ENCODE measurements around the gene ACP7. TPM values are rescaled to one million over a fixed set of nuclear protein-coding genes. Genes with fewer than 3 reads are reported as not detected.

Gene ACP7
- total and polyA plus RNA-seq, 9 of the 15 experiments (the other 6 are each of a cell fraction or from before 2014, with no cell fraction given): not detected

DNA sequence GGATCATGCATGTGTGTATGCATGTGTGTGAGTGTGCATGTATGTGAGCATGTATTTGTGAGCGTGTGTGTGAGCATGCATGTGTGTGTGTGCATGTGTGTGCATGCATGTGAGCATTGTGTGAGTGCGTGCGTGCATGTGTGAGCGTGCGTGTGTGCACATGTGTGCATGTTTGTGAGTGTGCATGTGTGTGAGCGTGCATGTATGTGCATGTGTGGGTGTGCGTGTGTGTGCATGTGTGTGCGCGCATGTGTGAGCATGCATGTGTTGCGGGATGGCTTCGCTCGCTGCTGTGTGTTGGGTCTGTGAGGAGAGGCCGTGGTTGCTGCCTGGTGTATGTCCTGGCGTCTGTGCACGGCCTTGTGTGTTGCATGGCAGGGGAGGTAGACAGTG, 73.8 kb downstream of the ACP7 start (continued):
- TF ChIP-seq WHSC1 (IDR thresholded peaks at IDR 0.05; ENCODE audit: low read length) (peak; percentile 30), HDAC1 (IDR thresholded peaks at IDR 0.05) (0 out of 4 replicates have a peak, but pooled peaks of 1 of the 2 experiments have one; percentile 37), ZNF436 (CRISPR knock-in tag; IDR thresholded peaks at IDR 0.05) (no peak), NFRKB (IDR thresholded peaks at IDR 0.05; ENCODE audit: low read depth) (peak; percentile 44; the same call in 1 of the 2 replicates), FOXJ2 (tag; IDR thresholded peaks at IDR 0.05) (no peak), MAFF (IDR thresholded peaks at IDR 0.05; ENCODE audit: low read length) (no peak), GTF2F1 (IDR thresholded peaks at IDR 0.05; ENCODE audit: low read depth, low read length) (no peak), CBX5 (IDR thresholded peaks at IDR 0.05; ENCODE audit: borderline replicate concordance, low read depth) (no peak), KLF1 (tag; IDR thresholded peaks at IDR 0.05) (no peak), POLR2B (IDR thresholded peaks at IDR 0.05; ENCODE audit: low read depth, partially characterized antibody) (no peak), CEBPB (tag; IDR thresholded peaks at IDR 0.05) (no peak), PHF20 (IDR thresholded peaks at IDR 0.05; ENCODE audit: partially characterized antibody) (peak; percentile 80), DACH1 (IDR thresholded peaks at IDR 0.05; ENCODE audit: partially characterized antibody) (no peak), DIDO1 (tag; IDR thresholded peaks at IDR 0.05; ENCODE audit: low read depth) (no peak), HNRNPH1 (optimal IDR thresholded peaks at IDR 0.05; ENCODE audit: low read depth, low read length) (no peak), TRIM28 (IDR thresholded peaks at IDR 0.05) (no peak), ARID2 (IDR thresholded peaks at IDR 0.05) (no peak), CBFB (CRISPR knock-in tag; IDR thresholded peaks at IDR 0.05) (no peak), SREBF1 (IDR thresholded peaks at IDR 0.05; ENCODE audit: borderline replicate concordance, low read depth, low read length) (no peak), NCOR1 (IDR thresholded peaks at IDR 0.05) (no peak), RNF2 (IDR thresholded peaks at IDR 0.05) (no peak)
- TF ChIP-seq, protein P1, sequence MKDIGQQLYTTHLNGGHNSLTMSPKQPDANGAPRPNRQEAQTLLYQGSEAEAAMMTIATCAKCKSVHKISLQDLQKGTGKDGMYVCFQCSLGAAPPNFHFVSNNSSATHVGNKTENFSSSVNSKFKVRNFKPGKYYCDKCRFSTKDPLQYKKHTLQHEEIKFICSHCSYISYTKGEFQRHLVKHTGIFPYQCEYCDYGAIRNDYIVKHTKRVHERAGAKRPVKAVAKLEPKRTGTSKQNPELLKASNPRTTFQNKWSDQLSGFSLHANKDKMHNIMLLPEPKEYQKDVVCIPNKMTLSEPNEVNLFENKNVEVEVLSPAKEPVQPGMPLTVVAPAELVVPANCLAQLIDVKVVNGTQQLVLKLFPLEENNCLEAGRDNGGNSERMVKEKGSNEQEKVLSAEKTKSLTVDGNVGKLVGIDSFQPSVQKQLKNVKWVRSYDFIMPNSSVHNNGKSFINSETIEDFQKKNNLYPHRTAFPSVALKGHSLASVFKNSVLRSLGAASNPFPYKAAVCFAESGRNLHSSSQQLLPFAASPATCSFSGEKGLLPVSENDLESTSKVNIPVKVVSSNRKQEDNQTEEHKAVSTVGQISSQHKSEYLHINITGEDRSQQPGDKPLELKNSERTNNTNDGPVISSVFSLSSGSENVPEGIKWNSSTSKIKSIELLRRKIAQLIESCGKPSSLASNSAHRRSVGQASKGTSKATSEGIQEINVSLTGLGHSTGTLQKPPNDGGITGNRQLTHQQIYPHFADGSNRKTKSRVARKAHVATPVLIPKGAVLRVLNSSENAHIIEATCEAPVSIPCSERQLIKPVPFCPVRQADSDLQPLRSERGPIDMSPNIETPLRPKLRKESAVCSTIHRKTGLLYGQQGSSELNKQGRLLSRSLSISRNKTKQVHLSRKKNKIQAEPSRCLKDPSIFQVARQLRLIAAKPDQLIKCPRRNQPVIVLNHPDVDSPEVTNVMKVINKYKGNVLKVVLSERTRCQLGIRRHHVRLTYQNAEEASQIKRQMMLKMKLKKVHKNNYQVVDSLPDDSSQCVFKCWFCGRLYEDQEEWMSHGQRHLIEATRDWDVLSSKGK (CRISPR knock-in tag; IDR thresholded peaks at IDR 0.05): no peak
- TF ChIP-seq, protein P2, sequence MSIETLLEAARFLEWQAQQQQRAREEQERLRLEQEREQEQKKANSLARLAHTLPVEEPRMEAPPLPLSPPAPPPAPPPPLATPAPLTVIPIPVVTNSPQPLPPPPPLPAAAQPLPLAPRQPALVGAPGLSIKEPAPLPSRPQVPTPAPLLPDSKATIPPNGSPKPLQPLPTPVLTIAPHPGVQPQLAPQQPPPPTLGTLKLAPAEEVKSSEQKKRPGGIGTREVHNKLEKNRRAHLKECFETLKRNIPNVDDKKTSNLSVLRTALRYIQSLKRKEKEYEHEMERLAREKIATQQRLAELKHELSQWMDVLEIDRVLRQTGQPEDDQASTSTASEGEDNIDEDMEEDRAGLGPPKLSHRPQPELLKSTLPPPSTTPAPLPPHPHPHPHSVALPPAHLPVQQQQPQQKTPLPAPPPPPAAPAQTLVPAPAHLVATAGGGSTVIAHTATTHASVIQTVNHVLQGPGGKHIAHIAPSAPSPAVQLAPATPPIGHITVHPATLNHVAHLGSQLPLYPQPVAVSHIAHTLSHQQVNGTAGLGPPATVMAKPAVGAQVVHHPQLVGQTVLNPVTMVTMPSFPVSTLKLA (conservative IDR thresholded peaks at IDR 0.05): no peak
- TF ChIP-seq, protein P3, sequence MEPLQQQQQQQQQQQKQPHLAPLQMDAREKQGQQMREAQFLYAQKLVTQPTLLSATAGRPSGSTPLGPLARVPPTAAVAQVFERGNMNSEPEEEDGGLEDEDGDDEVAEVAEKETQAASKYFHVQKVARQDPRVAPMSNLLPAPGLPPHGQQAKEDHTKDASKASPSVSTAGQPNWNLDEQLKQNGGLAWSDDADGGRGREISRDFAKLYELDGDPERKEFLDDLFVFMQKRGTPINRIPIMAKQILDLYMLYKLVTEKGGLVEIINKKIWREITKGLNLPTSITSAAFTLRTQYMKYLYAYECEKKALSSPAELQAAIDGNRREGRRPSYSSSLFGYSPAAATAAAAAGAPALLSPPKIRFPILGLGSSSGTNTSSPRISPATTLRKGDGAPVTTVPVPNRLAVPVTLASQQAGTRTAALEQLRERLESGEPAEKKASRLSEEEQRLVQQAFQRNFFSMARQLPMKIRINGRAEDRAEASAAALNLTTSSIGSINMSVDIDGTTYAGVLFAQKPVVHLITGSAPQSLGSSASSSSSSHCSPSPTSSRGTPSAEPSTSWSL (CRISPR knock-in tag; IDR thresholded peaks at IDR 0.05; ENCODE audit: borderline replicate concordance): no peak
- TF ChIP-seq, protein P4, sequence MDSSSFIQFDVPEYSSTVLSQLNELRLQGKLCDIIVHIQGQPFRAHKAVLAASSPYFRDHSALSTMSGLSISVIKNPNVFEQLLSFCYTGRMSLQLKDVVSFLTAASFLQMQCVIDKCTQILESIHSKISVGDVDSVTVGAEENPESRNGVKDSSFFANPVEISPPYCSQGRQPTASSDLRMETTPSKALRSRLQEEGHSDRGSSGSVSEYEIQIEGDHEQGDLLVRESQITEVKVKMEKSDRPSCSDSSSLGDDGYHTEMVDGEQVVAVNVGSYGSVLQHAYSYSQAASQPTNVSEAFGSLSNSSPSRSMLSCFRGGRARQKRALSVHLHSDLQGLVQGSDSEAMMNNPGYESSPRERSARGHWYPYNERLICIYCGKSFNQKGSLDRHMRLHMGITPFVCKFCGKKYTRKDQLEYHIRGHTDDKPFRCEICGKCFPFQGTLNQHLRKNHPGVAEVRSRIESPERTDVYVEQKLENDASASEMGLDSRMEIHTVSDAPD (CRISPR knock-in tag; IDR thresholded peaks at IDR 0.05): no peak

All from K562 (cell line).